LNCAP (cell line): ENCODE results near the gene CLDN6.

ENCODE experiments used
- CTCF ChIP-seq: fragments of 450-650 bp; IDR thresholded peaks from 2 replicates; pipeline ENCODE4 v1.5.1; 2017; ENCODE audit warnings: mild to moderate bottlenecking

CLDN6 gene

DNA sequence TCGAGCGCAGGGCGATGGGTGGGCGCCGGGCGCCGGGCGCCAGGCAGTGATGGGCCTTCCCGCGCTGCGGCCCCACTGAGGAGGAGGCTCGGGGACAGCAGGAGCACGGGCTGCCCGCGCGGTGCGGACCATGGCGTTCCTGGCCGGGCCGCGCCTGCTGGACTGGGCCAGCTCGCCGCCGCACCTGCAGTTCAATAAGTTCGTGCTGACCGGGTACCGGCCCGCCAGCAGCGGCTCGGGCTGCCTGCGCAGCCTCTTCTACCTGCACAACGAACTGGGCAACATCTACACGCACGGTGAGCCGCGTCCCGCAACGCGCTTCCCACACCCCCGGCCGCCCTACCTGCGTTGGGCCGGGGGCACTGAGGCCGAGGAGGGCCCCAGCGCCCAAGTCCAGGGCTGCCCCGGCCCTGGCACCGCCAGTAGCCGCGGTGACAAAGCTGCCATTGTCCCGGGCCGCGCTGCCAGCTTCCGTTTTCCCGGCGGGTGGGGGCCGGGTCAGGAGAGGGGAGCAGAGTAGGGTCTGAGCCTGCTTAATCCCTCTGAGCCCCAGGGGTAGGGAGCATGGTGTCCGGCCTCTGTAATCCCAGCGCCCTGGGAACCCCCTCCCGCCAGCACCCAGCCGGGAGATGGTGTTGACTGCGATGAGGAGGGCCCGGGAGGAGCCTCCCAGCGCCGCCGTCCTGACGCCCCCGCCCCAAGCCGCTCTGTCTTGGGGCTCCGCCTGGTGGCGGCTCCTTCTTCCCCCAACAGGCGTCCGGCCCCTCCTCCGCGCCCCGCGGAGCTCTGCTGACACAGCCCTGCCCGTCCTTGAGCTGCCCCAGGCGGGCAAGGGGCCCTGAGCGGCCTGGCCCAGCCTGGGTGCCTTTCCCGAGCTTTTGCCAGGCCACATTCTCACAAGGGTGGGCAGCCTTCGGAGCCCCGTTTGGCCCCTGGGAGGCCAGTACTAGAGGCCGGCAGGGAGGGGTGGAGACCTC, 48.1 kb downstream of the CLDN6 start:
- TF ChIP-seq CTCF: peak; percentile 48

DNA sequence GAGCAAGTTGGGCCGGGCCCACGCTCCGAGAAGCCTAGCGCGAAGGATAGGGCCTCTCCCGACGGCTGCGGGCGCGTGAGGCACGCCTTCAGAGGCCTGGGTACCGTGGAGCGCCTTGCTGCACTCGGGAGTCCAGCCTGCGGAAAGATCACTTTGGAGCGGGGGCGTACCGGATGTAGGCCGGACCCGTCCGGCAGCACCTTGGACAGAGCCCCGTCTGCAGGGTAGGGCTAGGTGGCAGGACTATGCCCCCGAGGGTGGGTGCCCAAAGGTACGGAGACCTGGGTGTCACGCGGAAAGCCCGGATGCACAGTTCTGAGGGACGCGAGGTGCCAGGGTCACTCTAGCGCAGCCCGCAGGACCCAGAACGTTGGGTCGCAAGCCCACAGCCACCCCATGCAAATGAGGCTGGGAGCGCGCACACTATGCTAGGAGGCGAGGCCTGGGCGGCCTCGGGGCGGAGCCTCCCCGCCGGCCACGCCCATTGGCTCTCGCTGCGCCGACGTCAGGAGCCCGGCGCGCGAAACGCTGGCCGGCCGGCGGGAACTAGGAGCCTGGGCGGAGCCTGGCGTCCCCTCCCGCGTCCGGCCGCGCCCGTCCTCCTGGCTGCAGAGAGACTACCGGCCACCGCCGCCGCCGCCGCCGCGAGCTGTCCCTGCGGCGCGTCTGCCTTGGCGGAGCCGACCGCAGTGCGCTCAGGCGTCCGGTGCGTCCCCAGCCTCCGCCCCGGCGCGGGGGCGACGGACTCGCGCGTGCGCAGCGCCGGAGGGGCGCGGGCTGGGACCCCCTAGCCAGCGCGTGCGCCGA, 49.0 kb downstream of the CLDN6 start, which contains the start of gene PAQR4:
TSS of gene PAQR4 (plus strand) at position 611 of the 807 bp plus-strand sequence. CDS start 327 bp downstream, outside the sequence.
- TF ChIP-seq CTCF: no peak

DNA sequence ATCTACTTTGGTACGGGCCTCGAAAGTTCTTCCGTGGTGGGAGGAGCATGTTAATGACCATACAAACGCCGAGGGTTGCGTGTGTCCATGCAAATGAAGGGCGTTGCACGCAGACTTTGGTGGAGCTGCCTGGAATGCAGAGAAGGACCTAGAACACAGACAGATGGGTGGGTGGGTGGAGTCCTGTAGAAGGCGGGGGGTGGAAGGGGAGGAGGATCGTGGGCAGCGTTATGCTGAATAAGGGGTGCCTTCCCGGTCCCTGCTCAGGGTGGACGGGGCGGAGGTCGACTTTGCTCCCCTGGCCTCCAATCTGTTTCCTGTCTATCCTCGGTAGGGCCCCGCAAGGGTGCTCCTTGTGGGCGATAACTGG, 49.6 kb downstream of the CLDN6 start:
- no peak for TF ChIP-seq CTCF

GRCh38 chr16:2967721-2968161, 50.2 kb downstream of the CLDN6 start:
- TF ChIP-seq CTCF: no peak

- no peak for TF ChIP-seq CTCF
Measured at GRCh38 chr16:2967211-2967631, 50.8 kb downstream of the CLDN6 start.

- TF ChIP-seq CTCF: peak; percentile 21; the same call in 1 of the 2 replicates
Measured at GRCh38 chr16:2966808-2967191, 51.2 kb downstream of the CLDN6 start.

DNA sequence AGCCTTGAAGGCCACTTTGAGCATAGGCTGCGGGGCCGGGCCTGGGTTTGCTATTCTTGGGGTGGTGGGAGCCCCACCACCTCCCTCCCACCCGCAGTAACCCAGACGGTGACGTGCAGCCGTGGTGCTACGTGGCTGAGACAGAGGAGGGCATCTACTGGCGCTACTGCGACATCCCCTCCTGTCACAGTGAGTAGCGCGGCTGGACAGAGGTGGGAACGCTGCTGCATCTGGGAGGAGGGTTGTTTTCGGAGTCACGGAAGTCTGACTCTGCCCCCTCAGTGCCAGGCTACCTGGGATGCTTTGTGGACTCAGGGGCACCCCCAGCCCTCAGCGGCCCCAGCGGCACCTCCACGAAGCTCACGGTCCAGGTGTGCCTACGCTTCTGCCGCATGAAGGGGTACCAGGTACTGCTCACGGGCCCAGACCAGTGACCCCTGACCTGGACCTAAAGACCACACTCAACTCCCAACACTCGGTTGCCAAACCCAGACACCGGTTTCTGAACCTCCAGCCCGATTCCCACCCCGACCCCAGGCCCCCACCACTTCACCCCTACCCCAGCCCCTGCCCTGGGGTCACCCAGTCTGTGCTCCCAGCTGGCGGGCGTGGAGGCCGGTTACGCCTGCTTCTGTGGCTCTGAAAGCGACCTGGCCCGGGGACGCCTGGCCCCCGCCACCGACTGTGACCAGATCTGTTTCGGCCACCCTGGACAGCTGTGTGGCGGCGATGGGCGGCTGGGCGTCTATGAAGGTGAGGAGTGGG, 51.8 kb downstream of the CLDN6 start:
- no peak for TF ChIP-seq CTCF
